DND-41 (cell line): ENCODE results near the gene DPP7.

Experiments
- ATAC-seq: fragments of 200-7000 bp; cut with Tn5 transposase; 3 replicates; pipeline ENCODE4 v1.9.1; 2021; ENCODE audit warnings: low read depth; ENCODE audit not compliant: insufficient read depth
- DNase-seq: peaks from one replicate; pipeline ENCODE4 v3.0.0-alpha.2; 2020
- H2AFZ ChIP-seq: 2 replicates; pipeline ENCODE4 v1.6.0; 2012; ENCODE audit warnings: low read depth, low read length
- H3K27ac ChIP-seq: 2 replicates; pipeline ENCODE4 v1.5.1; 2012; ENCODE audit warnings: low read length, inconsistent platforms
- H3K27me3 ChIP-seq: fragments of 200-600 bp; sonication (generic); 2 replicates; pipeline ENCODE4 v1.6.0; 2012; ENCODE audit warnings: low read length, mild to moderate bottlenecking, inconsistent platforms; ENCODE audit not compliant: insufficient read depth, poor library complexity
- H3K36me3 ChIP-seq: 2 replicates; pipeline ENCODE4 v1.5.1; 2012; ENCODE audit warnings: low read length, inconsistent platforms; ENCODE audit not compliant: insufficient read depth
- H3K4me1 ChIP-seq: 2 replicates; pipeline ENCODE4 v1.5.1; 2012; ENCODE audit warnings: mild to moderate bottlenecking, low read length; ENCODE audit not compliant: insufficient read depth
- H3K4me2 ChIP-seq: 2 replicates; pipeline ENCODE4 v1.6.0; 2012; ENCODE audit warnings: mild to moderate bottlenecking, moderate library complexity, low read length, inconsistent platforms; ENCODE audit not compliant: insufficient read depth
- H3K4me3 ChIP-seq, 2 experiments: fragments of 200-600 bp in 1 of 2; shearing (Covaris generic) in 1 of 2; 2 replicates each; pipeline ENCODE4 v1.5.1; 2012 to 2016; ENCODE audit warnings: inconsistent platforms in 2 of 2, low read length in 2 of 2, mild to moderate bottlenecking in 2 of 2, low read depth in 1 of 2, moderate library complexity in 1 of 2
- H3K79me2 ChIP-seq: 2 replicates; pipeline ENCODE4 v1.6.0; 2012; ENCODE audit warnings: low read length, inconsistent platforms; ENCODE audit not compliant: insufficient read depth
- H3K9ac ChIP-seq: 2 replicates; pipeline ENCODE4 v1.6.0; 2012; ENCODE audit warnings: low read depth, mild to moderate bottlenecking, inconsistent platforms, low read length, moderate library complexity
- H3K9me3 ChIP-seq: 2 replicates; pipeline ENCODE4 v1.5.1; 2012; ENCODE audit warnings: low read length, moderate library complexity, mild to moderate bottlenecking, inconsistent platforms; ENCODE audit not compliant: insufficient read depth, severe bottlenecking
- H4K20me1 ChIP-seq: 2 replicates; pipeline ENCODE4 v1.6.0; 2012; ENCODE audit warnings: low read length; ENCODE audit not compliant: insufficient read depth
- CTCF ChIP-seq: IDR thresholded peaks from 2 replicates; pipeline ENCODE4 v1.5.1; 2012; ENCODE audit warnings: borderline replicate concordance, low read length, moderate library complexity, mild to moderate bottlenecking; ENCODE audit not compliant: poor library complexity, severe bottlenecking; ENCODE audit errors: extremely low read depth
- EZH2 ChIP-seq: IDR thresholded peaks from 3 replicates; pipeline ENCODE4 v1.6.1; 2012; ENCODE audit warnings: borderline replicate concordance, low read depth, mild to moderate bottlenecking, moderate library complexity, low read length, inconsistent platforms; ENCODE audit not compliant: severe bottlenecking

Gene DPP7

GRCh38 chr9:137160054-137160425 lies 45.5 kb upstream of the DPP7 start:
- Histone ChIP-seq H3K36me3 (no peaks in the 10 kb centered on the region), H2AFZ (no peak overlapping the region), H3K4me1 (no peaks in the 10 kb centered on the region), H3K4me2 (no peak overlapping the region), H3K4me3 (no peak overlapping the region), H4K20me1 (peaks cover 9% of the 10 kb centered on the region; the same call in 1 of the 2 replicates), H3K27ac (no peak overlapping the region), H3K9ac (no peak overlapping the region), H3K9me3 (no peaks in the 10 kb centered on the region), H3K27me3 (no peaks in the 10 kb centered on the region), H3K79me2 (no peaks in the 10 kb centered on the region)
- DNase-seq (no peak), ATAC-seq (no peak)
- TF ChIP-seq EZH2 (no peak), CTCF (no peak)

GRCh38 chr9:137159105-137160053 lies 44.8 kb upstream of the DPP7 start:
- Histone ChIP-seq H2AFZ (no peak overlapping the region), H3K27ac (no peak overlapping the region), H3K4me1 (no peaks in the 10 kb centered on the region), H3K36me3 (no peaks in the 10 kb centered on the region), H3K4me3 (no peak overlapping the region), H3K4me2 (no peak overlapping the region), H3K79me2 (no peaks in the 10 kb centered on the region), H3K9ac (no peak overlapping the region), H4K20me1 (peaks cover 9% of the 10 kb centered on the region; the same call in 1 of the 2 replicates), H3K9me3 (no peaks in the 10 kb centered on the region), H3K27me3 (no peaks in the 10 kb centered on the region)
- no peak for DNase-seq
- no peak for ATAC-seq
- TF ChIP-seq CTCF (no peak), EZH2 (no peak)

GRCh38 chr9:137158625-137159024 lies 44.1 kb upstream of the DPP7 start:
- no peaks in the 10 kb centered on the region for H3K79me2 ChIP-seq
- H3K36me3 ChIP-seq = no peaks in the 10 kb centered on the region
- no peaks in the 10 kb centered on the region for H3K4me1 ChIP-seq
- H3K4me3 ChIP-seq = no peak overlapping the region
- H4K20me1 ChIP-seq = peaks cover 9% of the 10 kb centered on the region; the same call in 1 of the 2 replicates
- no peak overlapping the region for H2AFZ ChIP-seq
- no peaks in the 10 kb centered on the region for H3K27me3 ChIP-seq
- H3K27ac ChIP-seq = no peak overlapping the region
- TF ChIP-seq EZH2 (no peak), CTCF (no peak)
- H3K9ac ChIP-seq = no peak overlapping the region
- H3K9me3 ChIP-seq = no peaks in the 10 kb centered on the region
- no peak for ATAC-seq
- no peak for DNase-seq
- no peak overlapping the region for H3K4me2 ChIP-seq
